ENCODE data around the gene MN1.

Gene MN1

DNA sequence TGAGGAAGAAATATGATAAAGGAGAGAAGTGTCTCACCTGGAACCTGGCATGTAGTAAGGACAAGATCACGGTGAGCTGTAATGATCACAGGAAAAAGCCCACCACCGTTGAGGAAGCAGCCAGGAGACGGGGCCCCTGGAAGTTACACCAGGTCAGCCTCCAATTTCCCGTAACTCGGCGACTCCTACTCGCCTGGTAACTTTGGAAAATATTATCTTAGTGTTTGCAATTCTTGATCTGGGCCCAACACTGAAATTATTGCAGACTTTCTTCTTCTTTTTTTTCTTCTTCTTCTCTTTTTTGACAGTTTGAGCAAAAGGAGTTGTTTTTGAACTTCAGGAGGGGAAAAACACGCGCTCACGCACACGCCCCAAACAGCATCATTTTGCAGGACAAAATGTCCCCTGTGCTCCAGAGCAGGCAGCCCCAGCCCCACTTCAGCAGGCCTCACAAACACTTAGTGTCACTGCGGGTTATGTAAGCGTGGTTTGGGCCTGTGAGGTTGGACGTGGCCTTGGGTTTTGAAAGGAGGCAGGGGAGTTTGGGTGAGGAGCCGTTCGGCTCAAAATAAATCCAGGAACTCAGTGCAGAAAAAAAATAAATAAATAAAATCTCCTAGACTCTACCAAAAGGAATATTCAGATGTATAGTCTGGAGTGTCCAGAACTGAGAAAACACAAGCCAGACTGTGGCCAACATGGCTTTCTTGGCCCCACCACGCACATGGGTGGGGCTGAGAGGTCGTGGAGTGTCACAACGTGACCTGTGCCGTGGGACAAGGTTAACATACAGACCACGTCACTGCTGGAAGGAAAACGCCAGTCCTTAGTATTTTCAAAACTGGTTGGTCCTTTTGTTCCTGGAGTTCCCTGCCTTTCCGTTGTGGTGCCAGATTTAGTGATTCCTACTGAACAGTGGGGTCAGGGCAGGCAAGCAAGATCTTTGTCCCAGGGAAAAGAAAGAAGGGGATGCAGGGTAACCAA, 26.3 kb upstream of the MN1 start:
- DNase-seq (ENCODE audit: low read depth in 2 of 2) = no peak

DNA sequence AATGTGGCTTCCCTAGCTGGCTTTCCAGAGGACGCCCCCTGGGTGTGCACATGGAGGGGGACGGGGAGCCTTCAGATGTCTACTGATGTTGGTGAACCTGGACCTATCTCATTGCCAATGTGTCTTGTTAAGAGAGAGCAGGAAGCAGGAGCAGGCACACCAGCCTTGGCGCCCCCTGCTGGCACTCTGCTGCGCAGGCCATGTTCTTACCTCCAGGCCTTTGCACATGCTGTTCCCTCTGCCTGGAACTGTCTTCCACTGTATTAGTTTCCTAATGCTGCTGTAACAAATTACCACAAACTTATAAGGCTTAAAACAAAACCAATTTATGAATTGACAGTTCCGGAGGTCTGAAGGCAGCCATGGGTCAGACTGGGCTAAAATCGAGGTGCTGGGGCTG, 23.6 kb upstream of the MN1 start:
- DNase-seq (ENCODE audit: low read depth in 2 of 2) = no peak

GRCh38 chr22:27823221-27823620, 21.7 kb upstream of the MN1 start:
- DNase-seq (ENCODE audit: low read depth in 2 of 2) = no peak

GRCh38 chr22:27820896-27821866, 19.6 kb upstream of the MN1 start:
- no peak for DNase-seq (ENCODE audit: low read depth in 2 of 2)

DNA sequence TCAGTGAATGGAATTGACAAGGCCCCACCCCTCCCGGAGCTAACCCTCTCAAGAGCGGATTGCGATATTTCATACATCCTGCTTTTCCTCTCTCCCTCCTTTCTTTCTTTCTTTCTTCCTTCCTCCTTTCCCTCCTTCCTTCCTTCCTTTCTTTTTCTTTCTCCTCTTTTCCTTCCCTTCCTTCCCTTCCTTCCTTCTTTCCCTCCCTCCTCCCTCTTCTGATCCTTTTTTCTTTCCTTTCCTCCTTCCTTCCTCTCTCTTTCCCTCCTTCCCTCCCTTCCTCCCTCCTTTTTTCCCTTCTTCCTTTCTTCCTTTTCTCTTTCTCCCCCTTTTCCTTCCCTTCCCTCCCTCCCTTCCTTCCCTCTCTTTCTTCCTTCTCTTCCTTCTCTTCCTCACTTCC, 15.0 kb upstream of the MN1 start:
- no peak for DNase-seq (ENCODE audit: low read depth in 2 of 2)

GRCh38 chr22:27815826-27816530, 14.4 kb upstream of the MN1 start:
- no peak for DNase-seq (ENCODE audit: low read depth in 2 of 2)

- DNase-seq (ENCODE audit: low read depth in 2 of 2) = no peak
These were observed 13.4 kb upstream of the MN1 start for GRCh38 chr22:27814993-27815392.

GRCh38 chr22:27811778-27812177, 10.2 kb upstream of the MN1 start:
- DNase-seq (ENCODE audit: low read depth in 2 of 2) = no peak

DNA sequence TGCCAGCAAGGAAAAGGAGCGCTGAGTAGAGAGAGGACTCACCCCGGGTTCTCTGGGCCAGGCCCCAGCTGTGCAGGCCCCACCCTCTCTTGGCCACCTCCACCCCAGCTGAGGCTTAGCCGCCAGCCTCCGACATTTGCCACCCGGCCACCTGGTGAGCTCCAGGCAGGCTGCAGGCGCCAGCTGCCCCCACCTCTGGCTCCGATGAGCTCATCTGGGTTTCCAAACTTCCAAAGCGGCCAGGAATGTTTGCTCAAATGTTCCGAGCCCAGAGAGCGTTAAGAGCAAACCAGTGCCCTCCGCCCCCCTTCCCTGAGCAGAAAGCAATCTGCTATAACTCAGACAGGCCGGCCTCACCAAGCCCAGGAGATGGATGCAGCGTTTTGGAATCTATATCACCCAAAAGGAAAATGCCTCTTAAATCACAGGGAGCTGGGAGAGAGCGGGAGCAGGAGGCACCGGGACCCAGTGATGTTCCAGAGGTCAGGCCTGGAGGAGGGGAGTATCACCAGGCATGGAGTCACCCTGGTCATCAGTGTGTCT, 9.1 kb upstream of the MN1 start:
- DNase-seq (ENCODE audit: low read depth in 2 of 2) = no peak

DNA sequence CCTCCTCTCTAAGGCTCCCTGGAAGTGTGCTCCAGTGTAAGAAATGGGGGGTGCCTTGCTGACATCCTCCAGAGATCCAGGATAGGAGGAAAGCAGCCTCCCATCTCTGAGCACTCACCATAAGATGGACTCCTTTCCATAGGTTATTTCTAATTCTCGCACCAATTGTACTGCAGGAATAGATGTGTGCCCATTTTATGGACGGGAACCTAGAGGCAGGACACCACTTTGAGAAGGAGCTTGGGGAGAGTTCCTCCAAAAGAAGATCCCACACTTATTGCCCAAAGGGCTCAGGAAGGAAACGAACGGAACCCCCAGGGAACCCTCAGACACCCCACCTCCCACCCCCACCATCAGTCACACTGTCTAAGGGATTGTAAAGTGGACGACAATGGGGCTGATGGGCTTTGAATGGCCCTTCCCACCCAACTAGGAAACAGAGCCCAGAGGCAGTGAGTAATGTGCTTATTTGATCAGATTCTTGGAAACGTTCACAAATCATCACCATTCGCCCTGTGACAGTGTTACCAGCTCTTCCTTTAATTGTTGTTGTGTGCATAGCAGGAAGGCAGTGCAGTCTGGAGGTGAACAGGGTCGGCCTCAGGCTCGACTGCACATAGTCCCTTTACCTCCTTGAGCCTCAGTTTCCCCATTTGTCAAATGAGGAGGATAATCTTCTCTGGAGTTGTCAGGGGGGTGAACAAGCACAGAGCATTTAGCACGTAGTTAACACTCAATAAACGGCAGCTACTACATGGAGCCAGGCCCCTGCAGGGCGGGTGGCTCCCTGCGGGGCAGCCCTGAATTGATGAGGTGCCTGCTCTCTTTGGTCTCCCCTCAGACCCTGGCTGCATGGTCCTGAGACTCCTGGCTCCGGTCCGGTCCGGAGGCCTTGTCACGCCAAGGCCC, 8.4 kb upstream of the MN1 start:
- DNase-seq (ENCODE audit: low read depth in 2 of 2) = no peak

DNA sequence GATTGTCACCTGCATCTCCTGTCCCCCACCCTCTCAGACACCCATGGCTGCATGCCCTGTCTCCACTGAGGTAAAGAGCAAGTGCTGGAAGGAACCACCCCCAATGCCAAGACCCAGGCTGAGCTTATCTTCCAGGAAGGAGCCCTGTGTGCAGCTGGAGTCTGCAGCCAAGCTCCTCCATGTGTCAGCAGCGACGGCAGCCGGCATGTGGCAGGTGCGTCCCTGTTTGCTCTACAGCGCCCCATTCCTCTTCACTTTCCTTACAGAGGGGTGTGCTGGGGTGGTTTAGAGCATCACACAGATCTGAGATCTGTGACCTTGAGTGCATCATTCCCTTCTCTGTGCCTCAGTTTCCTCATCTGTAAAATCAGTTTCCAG, 7.7 kb upstream of the MN1 start:
- DNase-seq (ENCODE audit: low read depth in 2 of 2) = no peak

DNA sequence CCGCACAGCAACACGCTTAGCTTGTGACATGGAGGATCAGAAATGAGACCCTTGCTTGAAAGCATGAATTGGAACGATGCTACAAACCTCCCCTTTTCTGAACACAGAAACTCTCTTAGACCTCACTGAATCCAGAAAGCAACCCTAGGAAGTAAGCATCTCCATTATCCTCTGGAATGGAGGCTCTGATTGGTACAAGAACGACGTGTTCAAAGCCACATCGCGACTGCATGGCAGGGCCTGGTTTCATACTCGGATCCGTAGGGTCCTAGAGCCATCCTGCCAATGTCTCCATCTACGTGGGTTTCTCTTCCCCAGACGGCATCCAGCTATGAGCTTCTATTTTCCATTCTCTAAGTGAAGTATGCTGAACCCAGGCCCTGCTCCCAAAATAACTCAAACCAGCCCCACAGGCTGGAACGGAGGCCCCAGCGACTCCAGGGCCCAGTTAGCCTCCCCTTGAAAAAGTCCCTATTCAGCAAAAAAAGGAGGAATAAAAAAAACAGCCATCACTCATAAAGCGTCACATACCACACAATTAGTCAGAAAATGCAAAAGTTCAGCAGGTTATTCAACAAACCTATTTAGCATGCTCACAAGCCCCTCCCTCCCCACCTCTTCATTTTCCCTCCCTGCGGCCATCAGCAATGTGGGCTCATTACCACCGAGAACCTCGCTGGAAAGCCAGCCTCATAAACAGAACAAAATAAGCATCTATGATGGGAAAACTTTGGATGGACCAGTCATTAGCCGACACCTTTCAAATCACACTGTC, 7.1 kb upstream of the MN1 start:
- no peak for DNase-seq (ENCODE audit: low read depth in 2 of 2)

- no peak for DNase-seq (ENCODE audit: low read depth in 2 of 2)
These were observed 4.3 kb upstream of the MN1 start for GRCh38 chr22:27805841-27806240.

DNA sequence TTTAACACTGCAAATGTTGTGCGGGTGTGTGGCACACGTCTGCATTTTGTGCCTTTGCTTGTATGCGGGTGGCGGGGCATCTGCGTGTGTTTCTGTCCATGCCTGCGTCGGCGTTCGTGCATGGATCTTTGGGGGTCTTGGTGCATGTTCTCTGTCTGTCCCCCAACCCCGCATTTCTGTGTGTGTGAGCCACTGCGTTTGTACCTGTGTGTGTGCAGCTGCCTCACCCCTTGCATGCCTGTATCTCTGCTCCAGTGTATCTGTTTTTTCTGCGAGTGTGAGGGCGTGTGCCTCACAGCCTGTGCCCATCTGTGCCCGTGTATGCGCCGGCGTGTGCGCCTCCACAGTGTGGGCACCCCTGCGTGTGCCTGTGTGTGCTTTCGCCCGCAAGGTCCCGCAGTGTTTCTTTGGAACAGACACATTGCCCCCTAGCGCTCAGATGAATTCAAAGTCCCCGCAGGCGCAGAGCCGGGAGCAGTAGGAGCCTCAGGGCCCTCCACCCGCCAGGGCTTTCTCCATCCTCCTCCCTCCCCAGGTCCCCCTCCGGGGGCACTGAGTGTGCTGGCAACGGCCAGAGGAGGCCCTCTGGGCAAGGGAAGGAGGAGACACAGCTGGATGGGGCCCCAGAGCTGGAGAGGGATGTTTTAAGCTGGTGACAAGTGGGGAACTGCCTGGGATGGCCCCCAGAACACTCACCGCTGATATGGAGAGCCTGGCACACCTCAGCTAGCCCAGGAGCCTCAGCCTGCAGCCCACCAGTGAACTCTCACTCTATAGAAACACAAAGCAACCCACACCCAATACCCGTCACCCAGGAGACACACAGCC, 3.1 kb upstream of the MN1 start:
- peak in 1 of 2 experiments; percentile 47 for DNase-seq (ENCODE audit: low read depth in 2 of 2)

- no peak for DNase-seq (ENCODE audit: low read depth in 2 of 2)
These were observed 2.4 kb upstream of the MN1 start for GRCh38 chr22:27803841-27804415.

GRCh38 chr22:27802346-27803073, 954 bp upstream of the MN1 start:
- DNase-seq (ENCODE audit: low read depth in 2 of 2) = no peak

GRCh38 chr22:27801202-27801615, 347 bp downstream of the MN1 start:
- DNase-seq (ENCODE audit: low read depth in 2 of 2) = no peak
